ENCODE results near the gene LAIR1. TPM values are rescaled to one million over a fixed set of nuclear protein-coding genes. Genes with fewer than 3 reads are reported as not detected.

Gene LAIR1
- 10 to 100 TPM in 2 of 4 donors, 1 to 10 TPM in 2; 3.1 to 14.5 (median 8.7) TPM for total RNA-seq

- 60 to 70% methylated on average over 10 to 13 of the region's 13 CpGs for WGBS, 2 donors
- Histone ChIP-seq H3K9me3 (no peaks in the 10 kb centered on the region), H3K27me3 (no peaks in the 10 kb centered on the region), H3K36me3 (no peaks in the 10 kb centered on the region), H3K4me3 (replicated peaks in 1 of 3) (no peak within 1 kb of the TSS), H3K4me1 (no peaks in the 10 kb centered on the region), H3K27ac (no peak within 1 kb of the TSS)
- intact Hi-C loops (cut with DNase I) = no loop called here
- DNase-seq = no peak
- TF ChIP-seq CTCF (IDR thresholded peaks at IDR 0.05) (no peak), POLR2A (IDR thresholded peaks at IDR 0.05) (no peak)
These were observed at the start of gene LAIR1 for GRCh38 chr19:54364775-54365257. Gene LAIR1, minus strand, starts transcription at chr19:54364931. Its CDS starts 127 bp downstream, at chr19:54364804.

GRCh38 chr19:54414156-54414555 is 49.4 kb upstream of the LAIR1 start:
- Histone ChIP-seq H3K36me3 (no peaks in the 10 kb centered on the region), H3K27ac (no peak overlapping the region), H3K4me1 (no peaks in the 10 kb centered on the region), H3K27me3 (peaks cover 12% of the 10 kb centered on the region), H3K4me3 (replicated peaks in 1 of 3) (no peak overlapping the region), H3K9me3 (no peaks in the 10 kb centered on the region)
- 91 to 92% methylated on average over 4 of the region's 4 CpGs for WGBS, 2 donors
- no peak for DNase-seq
- TF ChIP-seq CTCF (IDR thresholded peaks at IDR 0.05) (no peak), POLR2A (IDR thresholded peaks at IDR 0.05) (no peak)
- intact Hi-C loops (cut with DNase I) = no loop called here

GRCh38 chr19:54412877-54413276 is 48.1 kb upstream of the LAIR1 start:
- TF ChIP-seq CTCF (IDR thresholded peaks at IDR 0.05) (no peak), POLR2A (IDR thresholded peaks at IDR 0.05) (no peak)
- H3K27me3 ChIP-seq = peaks cover 12% of the 10 kb centered on the region
- H3K4me3 ChIP-seq (replicated peaks in 1 of 3) = no peak overlapping the region
- intact Hi-C loops (cut with DNase I) = no loop called here
- no peak for DNase-seq
- no peaks in the 10 kb centered on the region for H3K36me3 ChIP-seq
- H3K9me3 ChIP-seq = no peaks in the 10 kb centered on the region
- WGBS, 2 donors = 59 to 82% methylated on average over 4 of the region's 4 CpGs
- no peak overlapping the region for H3K27ac ChIP-seq
- H3K4me1 ChIP-seq = no peaks in the 10 kb centered on the region

- no peak for DNase-seq
- intact Hi-C loops (cut with DNase I) = no loop called here
- H3K27ac ChIP-seq = no peak overlapping the region
These were observed 46.3 kb upstream of the LAIR1 start for GRCh38 chr19:54411033-54411432.

More at GRCh38 chr19:54411033-54411432, 46.3 kb upstream of the LAIR1 start:
- no peaks in the 10 kb centered on the region for H3K9me3 ChIP-seq
- TF ChIP-seq CTCF (IDR thresholded peaks at IDR 0.05) (no peak), POLR2A (IDR thresholded peaks at IDR 0.05) (no peak)
- no peaks in the 10 kb centered on the region for H3K36me3 ChIP-seq
- H3K4me3 ChIP-seq (replicated peaks in 1 of 3) = no peak overlapping the region
- peaks cover 2% of the 10 kb centered on the region for H3K27me3 ChIP-seq
- no peaks in the 10 kb centered on the region for H3K4me1 ChIP-seq
